OCI-LY1 (cell line): ENCODE results near the gene KCNIP4.

Source experiments
- H2AFZ ChIP-seq: fragments of 200-600 bp; sonication (generic), shearing (Covaris generic); 2 replicates; pipeline ENCODE4 v1.6.0; 2014; ENCODE audit warnings: antibody characterized with exemption, mild to moderate bottlenecking, low read length
- H3F3A ChIP-seq: fragments of 200-600 bp; sonication (generic), shearing (Covaris generic); 2 replicates; pipeline ENCODE4 v1.6.0; 2014; ENCODE audit warnings: mild to moderate bottlenecking, antibody characterized with exemption, low read length, moderate library complexity; ENCODE audit not compliant: insufficient read depth
- H3K27ac ChIP-seq: fragments of 200-600 bp; sonication (generic); 2 replicates; pipeline ENCODE4 v1.5.1; 2014; ENCODE audit warnings: low read length, mixed run types, mild to moderate bottlenecking, low read depth; ENCODE audit not compliant: poor library complexity, severe bottlenecking
- H3K27me3 ChIP-seq: fragments of 200-600 bp; sonication (generic); 2 replicates; pipeline ENCODE4 v1.6.0; 2014; ENCODE audit warnings: antibody characterized with exemption, mild to moderate bottlenecking, low read length, moderate library complexity; ENCODE audit not compliant: insufficient read depth
- H3K36me3 ChIP-seq: fragments of 200-600 bp; sonication (generic); 2 replicates; pipeline ENCODE4 v1.6.1; 2014; ENCODE audit warnings: mild to moderate bottlenecking, antibody characterized with exemption, low read length, moderate library complexity, mixed read lengths; ENCODE audit not compliant: insufficient read depth
- H3K4me1 ChIP-seq: fragments of 200-600 bp; sonication (generic); 2 replicates; pipeline ENCODE4 v1.5.1; 2014; ENCODE audit warnings: mild to moderate bottlenecking, low read length, moderate library complexity; ENCODE audit not compliant: insufficient read depth, severe bottlenecking
- H3K4me2 ChIP-seq: fragments of 200-600 bp; sonication (generic), shearing (Covaris generic); 2 replicates; pipeline ENCODE4 v1.6.1; 2014; ENCODE audit warnings: low read length
- H3K4me3 ChIP-seq: fragments of 200-600 bp; sonication (generic); 2 replicates; pipeline ENCODE4 v1.5.1; 2014; ENCODE audit warnings: low read length, low read depth, mild to moderate bottlenecking, mixed read lengths; ENCODE audit not compliant: poor library complexity, severe bottlenecking
- H3K79me2 ChIP-seq: fragments of 200-600 bp; shearing (Covaris generic); 2 replicates; pipeline ENCODE4 v1.6.1; 2016; ENCODE audit warnings: mixed run types, low read length, mixed read lengths; ENCODE audit not compliant: insufficient read depth
- H3K9ac ChIP-seq: fragments of 200-600 bp; sonication (generic), shearing (Covaris generic); 2 replicates; pipeline ENCODE4 v1.6.1; 2014; ENCODE audit warnings: mild to moderate bottlenecking, low read length, mixed read lengths
- H3K9me2 ChIP-seq: fragments of 200-600 bp; sonication (generic), shearing (Covaris generic); 2 replicates; pipeline ENCODE4 v1.6.1; 2014; ENCODE audit warnings: low read depth, mild to moderate bottlenecking, low read length, mixed read lengths
- H3K9me3 ChIP-seq: fragments of 200-600 bp; shearing (Covaris generic); 2 replicates; pipeline ENCODE4 v1.6.1; 2014; ENCODE audit warnings: low read length, mixed read lengths
- H4K20me1 ChIP-seq: fragments of 200-600 bp; sonication (generic), shearing (Covaris generic); 2 replicates; pipeline ENCODE4 v1.6.0; 2016; ENCODE audit warnings: mild to moderate bottlenecking, low read length; ENCODE audit not compliant: insufficient read depth
- EZH2 ChIP-seq: fragments of 200-600 bp; sonication (generic), shearing (Covaris generic); IDR thresholded peaks from 2 replicates; pipeline ENCODE4 v1.8.0; 2017; ENCODE audit warnings: borderline replicate concordance, mixed run types, mild to moderate bottlenecking, antibody characterized with exemption, low read length, moderate library complexity, mixed read lengths
- TF ChIP-seq, protein P1 (sequence below): fragments of 200-600 bp; sonication (generic), shearing (Covaris generic); IDR thresholded peaks from 2 replicates; pipeline ENCODE4 v1.5.1; 2017; ENCODE audit warnings: mild to moderate bottlenecking, antibody characterized with exemption, low read length, moderate library complexity, mixed read lengths

The KCNIP4 gene

DNA sequence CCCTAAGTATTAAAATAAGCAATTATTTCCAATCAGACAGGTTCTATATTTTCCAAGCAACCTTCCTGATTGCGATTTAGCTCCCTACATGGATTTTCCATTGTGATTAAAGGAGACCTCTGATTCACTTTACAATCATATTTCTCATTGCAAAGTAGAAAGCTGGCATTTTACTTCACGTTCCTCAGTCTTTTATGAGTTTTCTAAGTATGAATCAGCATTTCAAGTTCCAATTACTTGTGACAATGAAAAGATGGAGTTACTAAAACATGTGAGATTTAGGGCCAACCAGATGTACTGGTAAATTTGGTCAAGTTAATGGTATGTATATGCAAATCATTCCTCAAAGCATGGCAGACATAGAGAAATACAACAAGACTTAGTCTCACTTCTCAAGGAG, 206.2 kb downstream of the KCNIP4 start:
- H3K4me1 ChIP-seq: no peaks in the 10 kb centered on the region
- no peak overlapping the region for H3K4me2 ChIP-seq
- H3K9me3 ChIP-seq: no peaks in the 10 kb centered on the region
- H3K9me2 ChIP-seq: no peaks in the 10 kb centered on the region
- H2AFZ ChIP-seq: no peak overlapping the region
- H3F3A ChIP-seq: no peaks in the 10 kb centered on the region
- no peaks in the 10 kb centered on the region for H3K27me3 ChIP-seq
- no peak overlapping the region for H3K4me3 ChIP-seq
- H3K9ac ChIP-seq: no peak overlapping the region
- no peaks in the 10 kb centered on the region for H4K20me1 ChIP-seq
- no peak overlapping the region for H3K27ac ChIP-seq
- no peaks in the 10 kb centered on the region for H3K79me2 ChIP-seq
- TF ChIP-seq, protein P1, sequence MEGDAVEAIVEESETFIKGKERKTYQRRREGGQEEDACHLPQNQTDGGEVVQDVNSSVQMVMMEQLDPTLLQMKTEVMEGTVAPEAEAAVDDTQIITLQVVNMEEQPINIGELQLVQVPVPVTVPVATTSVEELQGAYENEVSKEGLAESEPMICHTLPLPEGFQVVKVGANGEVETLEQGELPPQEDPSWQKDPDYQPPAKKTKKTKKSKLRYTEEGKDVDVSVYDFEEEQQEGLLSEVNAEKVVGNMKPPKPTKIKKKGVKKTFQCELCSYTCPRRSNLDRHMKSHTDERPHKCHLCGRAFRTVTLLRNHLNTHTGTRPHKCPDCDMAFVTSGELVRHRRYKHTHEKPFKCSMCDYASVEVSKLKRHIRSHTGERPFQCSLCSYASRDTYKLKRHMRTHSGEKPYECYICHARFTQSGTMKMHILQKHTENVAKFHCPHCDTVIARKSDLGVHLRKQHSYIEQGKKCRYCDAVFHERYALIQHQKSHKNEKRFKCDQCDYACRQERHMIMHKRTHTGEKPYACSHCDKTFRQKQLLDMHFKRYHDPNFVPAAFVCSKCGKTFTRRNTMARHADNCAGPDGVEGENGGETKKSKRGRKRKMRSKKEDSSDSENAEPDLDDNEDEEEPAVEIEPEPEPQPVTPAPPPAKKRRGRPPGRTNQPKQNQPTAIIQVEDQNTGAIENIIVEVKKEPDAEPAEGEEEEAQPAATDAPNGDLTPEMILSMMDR: no peak
- no peaks in the 10 kb centered on the region for H3K36me3 ChIP-seq

DNA sequence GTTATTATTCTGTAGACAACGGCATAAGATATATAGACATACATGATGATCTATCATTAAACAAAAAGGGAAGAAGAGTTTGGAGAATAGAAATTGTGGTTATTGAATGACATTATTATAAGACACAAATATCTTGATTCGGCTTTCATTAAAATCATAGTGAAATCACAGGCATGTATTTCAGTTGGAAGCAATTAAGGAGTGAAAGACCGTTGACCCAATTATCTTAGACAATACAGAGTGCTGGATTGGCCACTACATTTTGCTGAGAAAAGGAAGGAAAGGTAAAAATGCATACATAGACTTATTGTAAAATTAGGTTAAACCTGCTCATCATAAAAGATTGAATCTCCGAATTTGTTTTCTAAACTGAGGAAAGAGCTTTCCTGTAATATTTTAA, 209.8 kb downstream of the KCNIP4 start:
- no peak overlapping the region for H3K4me2 ChIP-seq
- H3K4me3 ChIP-seq: no peak overlapping the region
- H3K36me3 ChIP-seq: no peaks in the 10 kb centered on the region
- no peaks in the 10 kb centered on the region for H3K4me1 ChIP-seq
- H3K27ac ChIP-seq: no peak overlapping the region
- H3K9me2 ChIP-seq: no peaks in the 10 kb centered on the region
- no peak overlapping the region for H3K9ac ChIP-seq
- H3K79me2 ChIP-seq: no peaks in the 10 kb centered on the region
- H3F3A ChIP-seq: no peaks in the 10 kb centered on the region
- no peaks in the 10 kb centered on the region for H3K27me3 ChIP-seq
- TF ChIP-seq, protein P1: no peak
- TF ChIP-seq EZH2: no peak
- no peak overlapping the region for H2AFZ ChIP-seq
- H4K20me1 ChIP-seq: no peaks in the 10 kb centered on the region
- no peaks in the 10 kb centered on the region for H3K9me3 ChIP-seq

DNA sequence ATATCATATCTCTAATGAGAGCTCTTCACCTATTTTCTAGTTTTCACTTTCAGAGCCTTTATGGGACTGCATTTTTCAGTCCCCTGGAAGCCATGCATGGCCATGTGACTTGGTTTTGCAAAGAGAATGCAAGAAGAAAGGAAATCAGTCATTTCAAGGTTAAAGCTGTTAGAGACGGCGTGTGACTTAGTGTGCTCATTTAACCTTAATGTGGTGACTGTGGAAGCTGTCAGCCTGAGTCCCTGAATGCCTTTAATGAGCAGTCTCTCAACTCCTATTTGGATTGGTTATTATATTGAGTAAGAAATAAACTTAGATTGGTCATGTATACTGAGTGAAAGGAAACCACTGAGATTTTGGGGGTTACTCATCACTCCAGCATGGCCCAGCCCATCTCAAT, 212.7 kb downstream of the KCNIP4 start:
- H3F3A ChIP-seq: no peaks in the 10 kb centered on the region
- H3K9ac ChIP-seq: no peak overlapping the region
- H3K36me3 ChIP-seq: no peaks in the 10 kb centered on the region
- no peak overlapping the region for H3K27ac ChIP-seq
- H2AFZ ChIP-seq: no peak overlapping the region
- no peaks in the 10 kb centered on the region for H3K4me1 ChIP-seq
- H3K27me3 ChIP-seq: no peaks in the 10 kb centered on the region
- no peaks in the 10 kb centered on the region for H4K20me1 ChIP-seq
- no peaks in the 10 kb centered on the region for H3K79me2 ChIP-seq
- H3K4me2 ChIP-seq: no peak overlapping the region
- H3K9me2 ChIP-seq: no peaks in the 10 kb centered on the region
- TF ChIP-seq EZH2: no peak
- TF ChIP-seq, protein P1: no peak
- no peak overlapping the region for H3K4me3 ChIP-seq
- H3K9me3 ChIP-seq: no peaks in the 10 kb centered on the region
